ENCODE results near the gene CORIN. TPM values are rescaled to one million over a fixed set of nuclear protein-coding genes. Genes with fewer than 3 reads are reported as not detected.

CORIN gene
- total and polyA plus RNA-seq, 10 of the 15 experiments (the other 5 are each of a cell fraction or from before 2014, with no cell fraction given): 0.02 to 0.45 (median 0.09) TPM; not detected in 3

- TF ChIP-seq ZBTB4 (CRISPR knock-in tag; IDR thresholded peaks at IDR 0.05) (no peak), ZNF24 (IDR thresholded peaks at IDR 0.05) (no peak), NFYB (IDR thresholded peaks at IDR 0.05; ENCODE audit: insufficient read depth, low read depth, low read length) (no peak), BACH1 (IDR thresholded peaks at IDR 0.05; ENCODE audit: borderline replicate concordance) (no peak), CBX5 (IDR thresholded peaks at IDR 0.05; ENCODE audit: low read depth) (no peak), RAD51 (IDR thresholded peaks at IDR 0.05) (no peak), POLR2AphosphoS2 (IDR thresholded peaks at IDR 0.05; ENCODE audit: low read depth, low read length) (no peak), KDM1A (IDR thresholded peaks at IDR 0.05; ENCODE audit: borderline replicate concordance) (no peak)
- TF ChIP-seq, protein P1, sequence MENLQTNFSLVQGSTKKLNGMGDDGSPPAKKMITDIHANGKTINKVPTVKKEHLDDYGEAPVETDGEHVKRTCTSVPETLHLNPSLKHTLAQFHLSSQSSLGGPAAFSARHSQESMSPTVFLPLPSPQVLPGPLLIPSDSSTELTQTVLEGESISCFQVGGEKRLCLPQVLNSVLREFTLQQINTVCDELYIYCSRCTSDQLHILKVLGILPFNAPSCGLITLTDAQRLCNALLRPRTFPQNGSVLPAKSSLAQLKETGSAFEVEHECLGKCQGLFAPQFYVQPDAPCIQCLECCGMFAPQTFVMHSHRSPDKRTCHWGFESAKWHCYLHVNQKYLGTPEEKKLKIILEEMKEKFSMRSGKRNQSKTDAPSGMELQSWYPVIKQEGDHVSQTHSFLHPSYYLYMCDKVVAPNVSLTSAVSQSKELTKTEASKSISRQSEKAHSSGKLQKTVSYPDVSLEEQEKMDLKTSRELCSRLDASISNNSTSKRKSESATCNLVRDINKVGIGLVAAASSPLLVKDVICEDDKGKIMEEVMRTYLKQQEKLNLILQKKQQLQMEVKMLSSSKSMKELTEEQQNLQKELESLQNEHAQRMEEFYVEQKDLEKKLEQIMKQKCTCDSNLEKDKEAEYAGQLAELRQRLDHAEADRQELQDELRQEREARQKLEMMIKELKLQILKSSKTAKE (IDR thresholded peaks at IDR 0.05; ENCODE audit: low read depth, poor library complexity, severe bottlenecking): no peak
Observed at GRCh38 chr4:47855350-47855749, 17.5 kb upstream of the CORIN start (continued).

Data from GM12878 (cell line).